ENCODE measurements around the gene IQCF2. TPM values are rescaled to one million over a fixed set of nuclear protein-coding genes. Genes with fewer than 3 reads are reported as not detected.
A peak's percentile ranks its signal among the peaks of the same experiment; 100 is the strongest.

The IQCF2 gene
- not detected for total RNA-seq

DNA sequence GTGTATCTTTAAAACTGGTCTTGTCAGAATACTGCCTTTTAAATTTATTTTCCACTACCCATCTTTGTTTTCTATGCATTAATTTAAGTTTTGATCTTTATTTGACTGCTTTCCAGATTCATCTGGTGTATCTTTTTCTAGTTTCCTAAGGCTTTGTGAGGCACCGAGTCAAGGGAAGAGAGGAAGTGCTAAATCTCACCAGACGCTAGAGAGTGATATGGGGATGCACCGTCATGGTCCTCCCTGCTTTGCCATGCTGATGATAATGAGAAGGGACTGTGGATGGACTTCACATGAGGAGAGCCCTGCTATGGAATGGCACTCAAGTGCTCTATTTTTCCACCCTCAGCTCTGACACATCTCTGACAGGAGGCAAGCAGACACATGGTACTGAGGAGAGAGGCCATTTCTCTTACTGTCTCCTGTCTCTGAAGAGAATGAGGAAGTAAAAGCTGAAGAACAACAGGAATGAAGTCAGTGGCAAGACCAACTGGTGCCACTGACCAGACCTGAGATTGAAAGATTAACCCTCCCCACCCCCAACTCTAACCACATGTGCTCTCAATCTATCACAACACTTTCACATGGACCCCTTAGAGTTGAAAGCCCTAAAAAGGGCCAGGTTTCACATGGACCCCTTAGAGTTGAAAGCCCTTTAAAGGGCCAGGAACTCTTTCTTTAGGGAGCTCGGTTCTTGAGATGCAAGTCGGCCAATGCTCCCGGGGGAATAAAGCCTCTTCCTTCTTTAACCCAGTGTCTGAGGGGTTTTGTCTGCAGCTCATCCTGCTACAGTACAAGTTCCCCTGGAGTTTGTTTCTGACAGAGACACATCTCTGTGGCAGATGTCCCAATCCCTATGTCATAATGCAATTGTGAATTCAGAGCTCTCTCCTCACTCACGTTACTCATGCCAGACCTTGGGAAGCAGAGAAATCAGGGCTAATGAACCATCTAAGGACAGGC, at the start of gene IQCF2:
IQCF2 (plus strand) TSS at position 913 of the 963 bp plus-strand sequence. CDS start 52 bp downstream, outside the sequence.
- H3K4me3 ChIP-seq (replicated peaks in 1 of 3), result no peak within 1 kb of the TSS
- no peak for DNase-seq
- H3K4me1 ChIP-seq, result no peaks in the 10 kb centered on the region
- no peaks in the 10 kb centered on the region for H3K27me3 ChIP-seq
- no peak within 1 kb of the TSS for H3K27ac ChIP-seq
- H3K9me3 ChIP-seq, result no peaks in the 10 kb centered on the region
- no peak for TF ChIP-seq POLR2A (IDR thresholded peaks at IDR 0.05)
- TF ChIP-seq, protein P1, sequence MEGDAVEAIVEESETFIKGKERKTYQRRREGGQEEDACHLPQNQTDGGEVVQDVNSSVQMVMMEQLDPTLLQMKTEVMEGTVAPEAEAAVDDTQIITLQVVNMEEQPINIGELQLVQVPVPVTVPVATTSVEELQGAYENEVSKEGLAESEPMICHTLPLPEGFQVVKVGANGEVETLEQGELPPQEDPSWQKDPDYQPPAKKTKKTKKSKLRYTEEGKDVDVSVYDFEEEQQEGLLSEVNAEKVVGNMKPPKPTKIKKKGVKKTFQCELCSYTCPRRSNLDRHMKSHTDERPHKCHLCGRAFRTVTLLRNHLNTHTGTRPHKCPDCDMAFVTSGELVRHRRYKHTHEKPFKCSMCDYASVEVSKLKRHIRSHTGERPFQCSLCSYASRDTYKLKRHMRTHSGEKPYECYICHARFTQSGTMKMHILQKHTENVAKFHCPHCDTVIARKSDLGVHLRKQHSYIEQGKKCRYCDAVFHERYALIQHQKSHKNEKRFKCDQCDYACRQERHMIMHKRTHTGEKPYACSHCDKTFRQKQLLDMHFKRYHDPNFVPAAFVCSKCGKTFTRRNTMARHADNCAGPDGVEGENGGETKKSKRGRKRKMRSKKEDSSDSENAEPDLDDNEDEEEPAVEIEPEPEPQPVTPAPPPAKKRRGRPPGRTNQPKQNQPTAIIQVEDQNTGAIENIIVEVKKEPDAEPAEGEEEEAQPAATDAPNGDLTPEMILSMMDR (IDR thresholded peaks at IDR 0.05), result no peak
- H3K36me3 ChIP-seq, result no peaks in the 10 kb centered on the region
- 74 to 77% methylated on average over 7 of the region's 7 CpGs for whole genome bisulfite sequencing, 2 donors
- intact Hi-C loops (cut with DNase I), result no loop called here

DNA sequence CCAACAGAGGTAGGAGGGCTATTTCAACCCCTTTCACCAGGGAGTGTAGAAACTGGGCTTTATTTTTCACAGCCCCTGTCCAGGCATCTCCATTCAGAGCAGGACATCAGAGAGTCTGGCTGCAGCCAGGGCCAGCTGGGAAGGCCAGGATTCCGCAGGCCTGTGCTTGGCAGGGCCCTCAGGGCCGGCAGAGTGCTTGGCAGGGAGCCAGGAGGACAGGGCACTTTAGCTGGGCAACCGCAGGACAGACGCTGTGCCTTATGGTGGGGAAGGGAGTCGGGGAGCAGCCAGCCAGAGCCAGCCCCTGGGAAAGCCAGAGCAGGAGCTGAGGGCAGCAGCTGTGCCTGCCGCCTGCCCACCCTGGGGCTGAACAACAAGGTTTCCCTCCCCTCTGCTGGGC, 47.9 kb upstream of the IQCF2 start:
- intact Hi-C loops (cut with DNase I), result no loop called here
- H3K4me1 ChIP-seq, result no peaks in the 10 kb centered on the region
- WGBS, 2 donors, result 15 to 33% methylated on average over 4 of the region's 6 CpGs
- DNase-seq, result peak; percentile 89 to 91
- no peak overlapping the region for H3K27ac ChIP-seq
- no peaks in the 10 kb centered on the region for H3K9me3 ChIP-seq
- no peaks in the 10 kb centered on the region for H3K27me3 ChIP-seq
- H3K36me3 ChIP-seq, result no peaks in the 10 kb centered on the region
- no peak overlapping the region for H3K4me3 ChIP-seq (replicated peaks in 1 of 3)
- TF ChIP-seq POLR2A (IDR thresholded peaks at IDR 0.05), result no peak
- TF ChIP-seq, protein P1 (IDR thresholded peaks at IDR 0.05), result no peak

DNA sequence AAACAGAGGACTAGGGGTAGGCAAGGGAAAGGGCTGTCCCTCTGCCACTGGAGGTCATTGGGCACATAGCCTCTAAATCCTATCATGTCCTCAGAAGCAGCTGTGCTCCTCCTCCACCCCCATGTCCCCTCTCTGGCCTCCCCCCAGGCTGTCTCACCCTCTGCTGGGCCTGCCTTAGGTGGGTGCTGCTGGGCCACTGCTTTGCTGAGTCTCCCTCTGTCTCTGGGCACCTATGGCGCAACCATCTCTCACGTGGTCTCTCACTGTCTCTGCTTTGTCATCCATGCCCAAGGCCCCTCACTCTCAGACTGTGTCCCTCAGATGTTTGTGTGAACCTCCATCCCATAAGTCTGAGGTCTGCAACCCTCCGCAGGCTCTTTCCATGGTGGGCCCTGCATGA, 47.4 kb upstream of the IQCF2 start:
- no peaks in the 10 kb centered on the region for H3K9me3 ChIP-seq
- no peaks in the 10 kb centered on the region for H3K27me3 ChIP-seq
- TF ChIP-seq POLR2A (IDR thresholded peaks at IDR 0.05), result no peak
- TF ChIP-seq, protein P1 (IDR thresholded peaks at IDR 0.05), result no peak
- H3K27ac ChIP-seq, result no peak overlapping the region
- WGBS, 2 donors, result 86 to 100% methylated on average over 3 of the region's 3 CpGs
- DNase-seq, result no peak
- intact Hi-C loops (cut with DNase I), result no loop called here
- no peaks in the 10 kb centered on the region for H3K36me3 ChIP-seq
- no peaks in the 10 kb centered on the region for H3K4me1 ChIP-seq
- H3K4me3 ChIP-seq (replicated peaks in 1 of 3), result no peak overlapping the region

DNA sequence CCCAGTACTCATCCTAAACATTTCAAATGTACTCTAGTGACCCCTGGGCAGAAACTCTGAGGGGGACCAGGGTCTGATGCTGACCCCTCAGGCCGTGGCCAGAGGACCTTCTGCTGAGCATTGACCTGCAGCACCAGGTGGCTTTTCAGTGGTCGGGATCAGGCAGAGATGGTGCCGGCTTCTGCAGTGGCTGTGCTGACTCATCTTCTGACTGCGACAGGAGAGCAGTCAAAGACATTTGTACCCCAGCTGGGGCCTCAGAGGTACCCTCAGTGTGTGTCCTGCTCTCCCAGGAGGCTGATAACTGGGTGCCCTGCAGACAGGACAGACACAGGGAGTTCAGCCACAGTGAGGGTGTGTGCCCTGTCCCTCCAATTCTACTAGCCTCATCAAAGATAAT, 45.8 kb upstream of the IQCF2 start:
- no peak overlapping the region for H3K27ac ChIP-seq
- H3K9me3 ChIP-seq, result no peaks in the 10 kb centered on the region
- no peaks in the 10 kb centered on the region for H3K36me3 ChIP-seq
- intact Hi-C loops (cut with DNase I), result no loop called here
- H3K4me3 ChIP-seq (replicated peaks in 1 of 3), result no peak overlapping the region
- TF ChIP-seq, protein P1 (IDR thresholded peaks at IDR 0.05), result no peak
- no peak for TF ChIP-seq POLR2A (IDR thresholded peaks at IDR 0.05)
- 72 to 78% methylated on average over 4 of the region's 4 CpGs for WGBS, 2 donors
- no peaks in the 10 kb centered on the region for H3K4me1 ChIP-seq
- H3K27me3 ChIP-seq, result no peaks in the 10 kb centered on the region
- no peak for DNase-seq

DNA sequence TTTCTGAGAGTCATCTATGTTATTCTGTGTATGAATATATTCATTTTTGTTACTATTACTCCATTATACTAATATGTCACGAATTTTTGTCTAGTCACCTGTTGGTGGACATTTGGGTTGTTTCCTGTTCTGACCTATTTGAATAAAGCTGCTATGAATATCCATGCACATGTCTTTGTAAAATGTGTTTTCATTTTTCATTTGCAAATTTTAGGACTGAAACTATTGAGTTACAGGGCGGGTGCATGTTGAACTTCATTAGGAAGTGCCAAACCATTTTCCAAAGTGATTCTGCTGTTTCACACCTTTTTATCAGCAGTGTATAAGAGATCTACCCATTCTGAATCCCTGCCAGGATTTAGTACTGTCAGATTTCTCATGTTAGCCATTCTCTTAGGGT, 44.7 kb upstream of the IQCF2 start:
- H3K27me3 ChIP-seq, result no peaks in the 10 kb centered on the region
- 79 to 89% methylated on average over 2 of the region's 2 CpGs for WGBS, 2 donors
- H3K4me1 ChIP-seq, result no peaks in the 10 kb centered on the region
- no peak for DNase-seq
- TF ChIP-seq, protein P1 (IDR thresholded peaks at IDR 0.05), result no peak
- no peak for TF ChIP-seq POLR2A (IDR thresholded peaks at IDR 0.05)
- H3K36me3 ChIP-seq, result no peaks in the 10 kb centered on the region
- H3K9me3 ChIP-seq, result no peaks in the 10 kb centered on the region
- no peak overlapping the region for H3K27ac ChIP-seq
- no peak overlapping the region for H3K4me3 ChIP-seq (replicated peaks in 1 of 3)
- intact Hi-C loops (cut with DNase I), result no loop called here
